Fibroblast of skin of back (primary cell): ENCODE results near the gene ZSWIM1.
"Not testable (repeated sequence)": the region's sequence is repeated elsewhere in the genome, so short reads cannot be mapped to it uniquely, and the experiment has no call there.

Experiments used
- DNase-seq: peaks from one replicate; pipeline ENCODE4 v3.0.0-alpha.2; 2013

ZSWIM1 gene

GRCh38 chr20:45857114-45857881, 23.7 kb upstream of the ZSWIM1 start, which contains the start of the genes ACOT8 and ZSWIM3:
TSS of gene ACOT8 (minus strand) at chr20:45857392. CDS start at chr20:45857315, 77 bp downstream.
TSS of gene ZSWIM3 (plus strand) at chr20:45857614. CDS start at chr20:45857826, 212 bp downstream.
- peak; percentile 100 for DNase-seq

DNA sequence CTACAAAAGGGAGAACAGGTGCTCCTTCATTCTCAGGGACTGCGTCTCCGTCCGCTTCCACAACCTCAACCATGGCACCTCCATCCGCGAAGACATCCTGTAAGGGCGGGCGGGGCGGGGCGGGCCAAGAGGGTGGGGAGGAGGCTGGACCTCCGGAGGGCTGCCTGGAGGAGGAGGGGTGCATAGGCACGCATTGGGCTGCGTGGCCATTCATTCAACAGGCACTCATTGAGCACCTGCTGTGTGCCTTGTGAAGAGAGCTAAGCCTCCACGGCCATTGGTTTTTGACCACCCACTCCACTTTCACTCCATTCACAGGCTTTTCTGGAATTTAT, 23.2 kb upstream of the ZSWIM1 start:
- no peak for DNase-seq

- no peak for DNase-seq
Measured at GRCh38 chr20:45859916-45860315, 21.1 kb upstream of the ZSWIM1 start.

GRCh38 chr20:45860560-45861220, 20.3 kb upstream of the ZSWIM1 start:
- DNase-seq: no peak

GRCh38 chr20:45861221-45862075, 19.6 kb upstream of the ZSWIM1 start:
- DNase-seq: no peak

- no peak for DNase-seq
Measured at GRCh38 chr20:45863543-45864470, 17.2 kb upstream of the ZSWIM1 start.

- DNase-seq: no peak
Measured at GRCh38 chr20:45866454-45866853, 14.6 kb upstream of the ZSWIM1 start.

GRCh38 chr20:45867136-45867818, 13.8 kb upstream of the ZSWIM1 start:
- DNase-seq: no peak

DNA sequence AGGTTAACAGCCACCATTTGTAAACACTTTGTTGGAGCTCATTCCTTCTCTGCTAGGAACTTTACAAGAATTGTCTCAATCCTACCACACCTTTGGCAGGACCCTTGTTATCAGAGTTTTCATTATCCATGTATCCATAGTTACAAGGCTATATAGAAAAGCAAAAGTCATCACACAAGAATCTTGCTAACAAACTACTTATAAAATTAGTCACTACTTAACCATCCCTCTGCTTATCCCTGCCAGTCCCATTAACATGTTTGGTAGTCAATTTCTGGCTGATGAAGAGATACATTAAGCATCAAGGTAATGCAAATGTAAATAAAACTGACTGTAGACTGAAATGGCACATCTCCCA, 13.2 kb upstream of the ZSWIM1 start:
- peak; percentile 67 for DNase-seq

DNA sequence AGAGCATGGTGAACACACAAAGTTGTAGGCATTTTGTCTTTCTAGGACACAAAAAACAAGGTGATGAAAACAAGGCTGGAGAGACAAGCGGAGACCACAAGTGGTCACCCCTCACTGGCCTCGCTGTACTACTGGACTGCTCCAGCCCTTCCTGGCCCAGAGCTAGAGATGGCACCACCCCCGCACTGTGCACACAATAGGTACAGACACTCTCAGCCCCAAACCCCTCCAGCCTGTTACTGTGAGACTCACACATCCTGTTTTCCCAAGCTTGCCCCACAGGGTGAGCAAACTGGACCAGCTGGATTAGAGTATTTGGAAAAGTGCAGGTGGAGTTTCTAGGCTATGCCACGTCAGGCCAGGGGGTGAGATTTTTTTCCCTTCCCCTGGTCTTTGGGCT, 8.4 kb upstream of the ZSWIM1 start:
- DNase-seq: no peak

- DNase-seq: no peak
Measured at GRCh38 chr20:45873409-45874103, 7.5 kb upstream of the ZSWIM1 start.

DNA sequence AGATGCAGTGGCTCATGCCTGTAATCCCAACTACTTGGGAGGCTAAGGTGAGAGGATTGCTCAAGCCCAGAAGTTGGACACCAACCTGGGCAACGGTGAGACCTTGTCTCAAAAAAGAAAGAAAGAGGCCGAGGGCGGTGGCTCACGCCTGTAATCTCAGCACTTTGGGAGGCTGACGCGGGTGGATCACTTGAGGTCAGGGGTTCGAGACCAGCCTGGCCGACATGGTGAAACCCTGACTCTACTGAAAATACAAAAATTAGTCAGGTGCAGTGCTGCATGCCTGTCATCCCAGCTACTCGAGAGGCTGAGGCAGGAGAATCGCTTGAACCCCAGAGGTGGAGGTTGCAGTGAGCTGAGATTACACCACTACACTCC, 6.9 kb upstream of the ZSWIM1 start:
- not testable (repeated sequence) for DNase-seq

DNA sequence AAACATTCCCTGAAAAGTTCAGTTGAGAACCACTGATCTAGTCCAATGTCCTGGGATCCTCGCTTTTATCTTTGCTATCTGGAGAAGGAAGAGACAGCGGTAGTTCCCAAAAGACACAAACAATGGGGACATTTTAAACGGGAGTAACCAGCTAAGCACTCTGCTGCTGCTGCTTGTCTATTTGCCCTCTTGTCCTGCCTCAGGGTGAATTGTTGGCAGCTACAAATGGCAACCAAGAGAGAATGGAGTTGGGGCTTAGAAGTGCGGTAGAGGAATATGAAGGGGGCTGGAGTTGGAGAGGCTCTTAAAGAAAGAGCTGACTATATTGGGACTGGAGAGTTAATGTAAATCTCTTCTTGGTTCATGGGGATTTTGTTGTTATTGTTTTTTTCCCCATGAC, 6.5 kb upstream of the ZSWIM1 start:
- DNase-seq: no peak

GRCh38 chr20:45878076-45878761, 2.8 kb upstream of the ZSWIM1 start:
- DNase-seq: no peak

- no peak for DNase-seq
Measured at GRCh38 chr20:45882469-45883099, 1.6 kb downstream of the ZSWIM1 start.

GRCh38 chr20:45883100-45883469, 2.1 kb downstream of the ZSWIM1 start:
- no peak for DNase-seq

DNA sequence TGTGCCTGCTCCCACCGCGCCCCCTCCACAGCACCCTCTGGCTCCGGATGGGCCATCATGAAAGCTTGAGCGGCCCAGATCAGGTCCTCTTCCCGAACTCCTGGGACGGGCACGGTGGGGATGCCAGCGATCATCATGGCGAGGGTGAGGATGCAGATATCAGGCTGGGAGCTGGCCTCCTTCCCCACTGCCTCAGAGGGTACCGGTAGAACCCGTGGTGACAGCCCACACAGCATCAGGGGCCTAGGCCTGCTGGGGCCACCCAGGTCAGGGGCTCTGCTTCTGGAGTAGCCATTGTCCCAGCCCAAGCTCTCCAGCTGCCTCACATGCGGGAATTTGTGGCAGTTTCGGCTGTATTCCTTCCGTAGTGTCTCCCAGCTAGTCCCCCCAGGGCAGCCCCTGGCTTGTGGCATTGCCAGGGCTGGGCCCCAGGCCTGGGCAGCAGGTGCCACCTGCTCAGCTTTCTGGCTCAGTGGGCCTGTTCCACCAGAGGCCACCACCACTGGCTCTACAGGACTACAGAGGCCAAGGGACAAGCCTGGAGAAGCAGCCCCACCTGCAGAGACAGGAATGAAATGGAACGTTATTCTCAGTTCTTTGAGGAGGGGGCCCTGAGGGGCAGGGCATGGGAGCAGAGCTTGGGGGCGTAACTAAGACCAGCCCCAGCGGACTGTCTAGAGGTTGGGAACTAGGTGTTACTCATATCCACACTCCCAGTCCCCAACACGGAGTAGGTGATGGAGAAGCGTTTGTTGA, 5.7 kb downstream of the ZSWIM1 start:
- DNase-seq: no peak

DNA sequence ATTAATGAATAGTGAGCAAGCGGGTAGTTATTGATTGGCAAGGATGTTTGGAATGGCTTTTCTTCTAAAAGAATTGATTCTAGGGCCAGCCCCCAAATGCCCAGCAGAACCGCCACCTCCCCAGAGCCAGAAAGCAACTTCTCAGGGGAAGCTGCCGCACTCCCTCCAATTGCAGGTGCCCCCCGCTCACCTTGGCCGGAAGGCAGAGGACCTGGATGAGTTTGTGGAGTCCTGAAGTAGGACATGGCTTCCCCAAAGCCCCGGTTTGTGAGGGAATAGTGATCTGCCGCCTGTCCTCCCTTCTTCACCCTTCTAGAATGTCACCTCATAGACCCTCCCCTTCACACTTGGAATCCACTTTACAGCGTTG, 6.3 kb downstream of the ZSWIM1 start, which contains the start of gene SPATA25:
Gene SPATA25, minus strand, starts transcription at position 277 of the 370 bp plus-strand sequence. Its CDS starts 32 bp downstream, at position 245.
- DNase-seq: no peak

DNA sequence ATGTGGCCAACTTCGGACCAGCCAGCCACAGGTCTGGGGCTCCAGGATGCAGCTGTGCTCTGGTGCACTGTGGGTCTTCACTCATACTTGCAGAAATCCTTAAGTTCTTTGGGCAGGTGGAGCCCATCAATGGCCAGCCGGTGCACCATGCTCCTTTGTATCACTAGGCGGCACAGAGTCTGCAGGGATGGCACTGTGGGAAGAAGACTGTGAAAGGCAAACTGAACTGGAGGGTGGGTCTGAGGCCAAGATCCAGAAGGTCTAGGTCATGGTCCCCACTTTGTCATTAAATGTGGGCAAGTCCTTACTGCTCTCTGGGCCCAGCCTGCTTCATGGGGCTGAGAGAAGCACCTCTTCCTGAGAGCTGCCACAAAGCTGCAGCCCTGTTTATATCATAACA, 7.7 kb downstream of the ZSWIM1 start:
- no peak for DNase-seq
